ENCODE data around the gene SLC6A6.

SLC6A6 gene

GRCh38 chr3:14438262-14438661, 35.9 kb downstream of the SLC6A6 start:
- no peak overlapping the region for H3K4me3 ChIP-seq (ENCODE audit: low read depth, low read length)
- TF ChIP-seq CTCF (IDR thresholded peaks at IDR 0.05; ENCODE audit: low read depth, low read length) = no peak
- in situ Hi-C loops (cut with HindIII; ENCODE audit: low sequenced_read_pairs) = no loop called here
- no peak for DNase-seq (ENCODE audit: low read depth, low spot score)

GRCh38 chr3:14438929-14439328, 36.5 kb downstream of the SLC6A6 start:
- no peak overlapping the region for H3K4me3 ChIP-seq (ENCODE audit: low read depth, low read length)
- TF ChIP-seq CTCF (IDR thresholded peaks at IDR 0.05; ENCODE audit: low read depth, low read length) = no peak
- in situ Hi-C loops (cut with HindIII; ENCODE audit: low sequenced_read_pairs) = no loop called here
- no peak for DNase-seq (ENCODE audit: low read depth, low spot score)

- H3K4me3 ChIP-seq (ENCODE audit: low read depth, low read length) = no peak overlapping the region
- TF ChIP-seq CTCF (IDR thresholded peaks at IDR 0.05; ENCODE audit: low read depth, low read length) = no peak
- DNase-seq (ENCODE audit: low read depth, low spot score) = peak; percentile 79
Measured at GRCh38 chr3:14439501-14440167, 37.2 kb downstream of the SLC6A6 start.

GRCh38 chr3:14440168-14440518, 37.7 kb downstream of the SLC6A6 start:
- DNase-seq (ENCODE audit: low read depth, low spot score) = no peak
- in situ Hi-C loops (cut with HindIII; ENCODE audit: low sequenced_read_pairs) = no loop called here
- TF ChIP-seq CTCF (IDR thresholded peaks at IDR 0.05; ENCODE audit: low read depth, low read length) = no peak
- no peak overlapping the region for H3K4me3 ChIP-seq (ENCODE audit: low read depth, low read length)

More at GRCh38 chr3:14439501-14440167, 37.2 kb downstream of the SLC6A6 start:
- in situ Hi-C loops (cut with HindIII; ENCODE audit: low sequenced_read_pairs) = no loop called here

GRCh38 chr3:14440531-14441239, 38.3 kb downstream of the SLC6A6 start:
- peak; percentile 34 for DNase-seq (ENCODE audit: low read depth, low spot score)
- H3K4me3 ChIP-seq (ENCODE audit: low read depth, low read length) = no peak overlapping the region
- TF ChIP-seq CTCF (IDR thresholded peaks at IDR 0.05; ENCODE audit: low read depth, low read length) = no peak
- in situ Hi-C loops (cut with HindIII; ENCODE audit: low sequenced_read_pairs) = no loop called here

- no peak for TF ChIP-seq CTCF (IDR thresholded peaks at IDR 0.05; ENCODE audit: low read depth, low read length)
- DNase-seq (ENCODE audit: low read depth, low spot score) = no peak
- in situ Hi-C loops (cut with HindIII; ENCODE audit: low sequenced_read_pairs) = no loop called here
Measured at GRCh38 chr3:14441240-14441919, 39.0 kb downstream of the SLC6A6 start.

More at GRCh38 chr3:14441240-14441919, 39.0 kb downstream of the SLC6A6 start:
- H3K4me3 ChIP-seq (ENCODE audit: low read depth, low read length) = no peak overlapping the region
